ENCODE data around the gene MTCH1. TPM values are rescaled to one million over a fixed set of nuclear protein-coding genes. Genes with fewer than 3 reads are reported as not detected.

The MTCH1 gene
- total and polyA plus RNA-seq, 10 of the 15 experiments (the other 5 are each of a cell fraction or from before 2014, with no cell fraction given): 7.2 to 128 (median 85.2) TPM

DNA sequence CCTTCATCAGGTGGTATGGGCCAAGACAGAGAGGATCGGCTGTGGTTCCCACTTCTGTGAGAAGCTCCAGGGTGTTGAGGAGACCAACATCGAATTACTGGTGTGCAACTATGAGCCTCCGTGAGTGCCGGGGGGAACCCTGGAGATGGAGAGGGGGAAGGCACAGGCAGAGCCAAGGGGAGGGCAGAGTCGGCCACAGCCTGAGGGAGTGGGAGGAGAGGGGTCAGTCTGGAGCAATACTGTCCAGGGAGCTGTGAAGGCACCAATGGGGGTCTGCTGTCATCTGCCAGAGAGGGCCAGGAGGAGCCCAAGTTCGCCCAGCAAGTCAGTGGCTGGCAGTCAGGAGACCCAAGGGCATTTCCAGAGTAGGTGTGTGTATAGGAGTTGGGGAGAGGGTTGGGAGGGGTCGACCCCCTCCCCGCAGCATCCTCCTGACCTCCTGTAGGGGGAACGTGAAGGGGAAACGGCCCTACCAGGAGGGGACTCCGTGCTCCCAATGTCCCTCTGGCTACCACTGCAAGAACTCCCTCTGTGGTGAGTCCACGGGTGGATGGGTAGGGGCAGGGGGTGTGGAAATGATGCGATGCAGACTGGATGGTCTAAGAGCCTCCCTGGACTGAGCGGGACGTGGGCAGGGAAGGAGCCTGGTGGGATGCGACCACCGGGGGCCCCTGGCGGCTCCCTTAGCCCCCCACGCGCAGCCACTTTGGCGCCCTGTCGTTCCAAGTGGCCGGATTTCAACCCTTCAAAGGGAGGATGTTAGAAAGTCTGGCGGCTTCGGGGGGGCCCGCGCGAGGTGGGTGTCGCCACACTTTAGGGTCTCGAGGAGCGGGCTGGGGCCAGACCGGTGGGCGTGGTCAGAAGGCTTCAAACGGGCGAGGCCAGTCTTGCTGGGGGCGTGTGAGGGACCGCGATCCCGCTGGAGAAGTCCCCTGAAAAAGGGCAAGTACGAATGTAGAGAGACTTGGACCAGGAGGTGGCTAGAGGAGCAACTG is 24.3 kb downstream of the MTCH1 start:
- ChIA-PET RAD21 (ENCODE audit: unreplicated experiment) (no interaction called here), SMC1A (ENCODE audit: uncharacterized antibody, unreplicated experiment) (no interaction called here), POLR2A (no interaction called here), CTCF (no interaction called here)
- Histone ChIP-seq H3K9ac (ENCODE audit: control insufficient read depth, insufficient read depth, low read length) (no peak overlapping the region), H3K9me3 (replicated peaks; ENCODE audit: control insufficient read depth, insufficient read depth, low read length) (no peaks in the 10 kb centered on the region), H2AFZ (ENCODE audit: control insufficient read depth, low read depth, low read length) (no peak overlapping the region), H3K4me2 (ENCODE audit: control insufficient read depth, insufficient read depth) (no peak overlapping the region), H3K27me3 (replicated peaks in 1 of 2; ENCODE audit: control insufficient read depth in 2 of 2, insufficient read depth in 2 of 2, low read length in 1 of 2) (no peaks in the 10 kb centered on the region), H4K20me1 (ENCODE audit: control insufficient read depth, insufficient read depth) (no peaks in the 10 kb centered on the region), H3K27ac (ENCODE audit: control insufficient read depth, insufficient read depth) (no peak overlapping the region), H3K36me3 (ENCODE audit: control insufficient read depth in 2 of 2, insufficient read depth in 2 of 2, low read length in 1 of 2) (peaks cover 0 to 1% of the 10 kb centered on the region in 2 experiments; a peak in 2 of 4 replicates), H3K79me2 (ENCODE audit: control insufficient read depth, insufficient read depth, low read length) (no peaks in the 10 kb centered on the region), H3K4me1 (ENCODE audit: control insufficient read depth, insufficient read depth, low read length) (peaks cover 14% of the 10 kb centered on the region), H3K4me3 (no peak overlapping the region)
- BruUV-seq (replicated peaks): no TSS peak
- DNase-seq (ENCODE audit: low read depth, low spot score) (no peak), ATAC-seq (no peak), FAIRE-seq (no peak)
- 49% methylated on average over 40 of the region's 40 CpGs for WGBS (ENCODE audit: insufficient coverage, insufficient replicate concordance, low lambda C conversion rate, missing lambda C conversion rate)
- TF ChIP-seq HSF1 (IDR thresholded peaks at IDR 0.05; ENCODE audit: low read depth, low read length) (no peak), POLR2AphosphoS2 (IDR thresholded peaks at IDR 0.05; ENCODE audit: low read depth, low read length) (no peak), CBFB (IDR thresholded peaks at IDR 0.05; ENCODE audit: low read depth) (no peak), BCL3 (IDR thresholded peaks at IDR 0.05; ENCODE audit: borderline replicate concordance, insufficient read depth, low read depth, low read length, poor library complexity, severe bottlenecking) (no peak), TCF3 (IDR thresholded peaks at IDR 0.05; ENCODE audit: borderline replicate concordance, insufficient read depth, low read depth, low read length) (no peak), ZNF622 (IDR thresholded peaks at IDR 0.05) (no peak), E4F1 (IDR thresholded peaks at IDR 0.05; ENCODE audit: borderline replicate concordance, partially characterized antibody) (no peak), ZNF592 (IDR thresholded peaks at IDR 0.05) (no peak), BRCA1 (IDR thresholded peaks at IDR 0.05; ENCODE audit: low read depth, low read length) (no peak), E2F4 (IDR thresholded peaks at IDR 0.05; ENCODE audit: low read depth, low read length) (no peak), NFYA (IDR thresholded peaks at IDR 0.05; ENCODE audit: borderline replicate concordance, low read depth, low read length) (no peak)
- in situ Hi-C loops (cut with MboI) (no loop called here), intact Hi-C loops (cut with micrococcal nuclease; ENCODE audit: unreplicated experiment) (no loop called here)
